A172 (cell line): Measurements from ENCODE around the gene CEP104. TPM values are rescaled to one million over a fixed set of nuclear protein-coding genes. Genes with fewer than 3 reads are reported as not detected.

Experiments used
- DNase-seq: peaks from one replicate; pipeline ENCODE4 v3.0.0-alpha.2; 2015; ENCODE audit warnings: low spot score
- total RNA-seq: library from RNA; depleted of rRNA; stranded (reverse); fragments of >200 nt; shearing (Covaris generic); gene quantifications from 2 replicates; pipeline ENCODE4 v1.2.3, GENCODE V29; 2014

CEP104 gene
- total RNA-seq, 1 experiment from 2014 or later = 20.7 TPM

DNA sequence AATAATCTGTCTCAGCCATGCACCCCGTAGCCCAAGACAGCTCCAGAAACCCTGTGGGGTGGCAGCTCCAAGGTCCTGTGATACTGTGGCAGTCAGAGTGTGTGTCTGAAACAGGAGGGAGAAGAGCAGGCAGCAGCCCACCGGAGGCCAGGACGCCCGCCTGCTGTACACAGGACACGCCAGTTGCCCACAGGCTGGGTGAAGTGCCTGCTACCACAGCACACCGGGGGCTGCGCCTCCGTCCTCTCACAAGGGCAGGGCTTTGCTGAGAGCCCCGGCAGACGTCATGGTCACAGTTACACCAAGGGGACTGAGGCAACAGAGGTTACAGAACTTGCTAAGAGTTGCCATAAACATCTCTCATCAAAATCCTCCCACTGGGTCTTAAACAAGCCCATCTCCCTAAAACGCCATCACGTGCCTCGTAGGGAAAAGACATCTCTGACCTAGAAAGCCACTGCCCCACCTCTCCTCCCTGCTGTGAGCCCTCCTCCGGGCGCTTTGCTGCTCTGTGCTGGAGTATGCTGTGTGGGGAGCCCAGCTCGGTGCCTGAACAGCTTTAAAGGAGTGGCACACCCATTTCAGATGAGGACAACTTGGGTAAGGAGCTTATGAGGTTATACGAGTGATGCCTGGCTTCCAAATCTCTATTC lies 37.7 kb upstream of the CEP104 start:
- DNase-seq = no peak

DNA sequence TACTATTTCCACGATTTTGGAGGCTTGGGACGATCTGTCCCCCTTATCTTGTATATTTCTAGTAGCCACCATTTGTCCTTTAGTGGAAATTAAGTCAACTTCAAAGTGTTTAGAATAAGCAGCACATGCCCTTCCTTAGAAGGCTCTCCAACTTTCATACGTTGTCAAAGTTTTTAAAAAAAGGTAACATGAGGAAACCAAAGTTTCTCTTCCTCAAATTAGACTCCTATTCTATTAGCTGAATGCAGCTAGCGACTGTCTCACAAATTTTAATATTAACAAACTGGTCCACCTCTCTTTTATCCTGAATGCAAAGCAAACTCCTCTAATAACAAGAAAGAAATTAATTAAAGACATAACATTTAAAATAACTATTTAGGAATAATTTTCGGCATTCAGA lies 36.2 kb upstream of the CEP104 start:
- no peak for DNase-seq

DNA sequence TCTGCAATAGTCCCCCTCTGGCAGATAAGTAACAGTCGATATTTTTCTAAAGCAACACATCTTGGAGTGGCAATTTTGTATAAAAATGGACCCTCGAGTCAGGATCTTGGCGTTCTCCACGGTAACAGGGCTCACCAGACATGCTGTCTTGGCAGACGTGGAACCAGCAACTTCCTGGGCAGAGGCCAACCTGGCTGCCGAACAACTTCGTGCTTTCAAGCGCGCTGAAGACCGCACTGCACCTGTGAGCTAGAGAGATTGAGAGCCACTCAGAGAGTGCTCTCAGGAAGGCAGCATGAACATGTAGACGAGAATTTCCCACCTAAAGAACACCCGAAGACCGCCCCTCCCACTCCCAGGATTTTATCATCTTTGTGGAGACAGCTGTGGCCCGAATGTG lies 35.7 kb upstream of the CEP104 start:
- DNase-seq = no peak

DNA sequence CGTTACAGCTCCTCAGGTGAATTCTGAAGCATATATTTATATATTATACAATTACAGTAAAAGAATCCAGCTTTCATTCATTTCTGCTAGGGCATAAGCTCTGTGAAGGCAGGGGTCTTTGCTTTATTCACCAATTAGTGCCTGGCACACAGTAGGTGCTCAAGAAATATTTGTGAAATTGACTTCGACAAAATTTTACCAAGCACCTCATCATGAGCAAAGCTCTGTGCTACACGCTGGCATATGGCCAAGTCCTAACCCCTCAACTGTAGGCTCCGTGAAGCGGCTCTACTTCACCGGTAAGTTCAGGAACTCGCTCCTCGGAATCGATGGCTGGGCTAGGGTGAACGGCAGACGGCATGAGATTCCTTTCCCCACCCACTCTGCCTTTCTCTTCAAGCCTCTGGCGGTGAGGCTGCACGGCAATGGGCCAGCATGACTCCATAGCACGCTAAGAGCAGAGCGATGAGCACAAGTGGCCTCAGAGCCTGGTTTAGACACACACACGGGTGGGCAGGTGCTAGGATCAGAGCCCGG lies 34.4 kb upstream of the CEP104 start:
- no peak for DNase-seq

DNA sequence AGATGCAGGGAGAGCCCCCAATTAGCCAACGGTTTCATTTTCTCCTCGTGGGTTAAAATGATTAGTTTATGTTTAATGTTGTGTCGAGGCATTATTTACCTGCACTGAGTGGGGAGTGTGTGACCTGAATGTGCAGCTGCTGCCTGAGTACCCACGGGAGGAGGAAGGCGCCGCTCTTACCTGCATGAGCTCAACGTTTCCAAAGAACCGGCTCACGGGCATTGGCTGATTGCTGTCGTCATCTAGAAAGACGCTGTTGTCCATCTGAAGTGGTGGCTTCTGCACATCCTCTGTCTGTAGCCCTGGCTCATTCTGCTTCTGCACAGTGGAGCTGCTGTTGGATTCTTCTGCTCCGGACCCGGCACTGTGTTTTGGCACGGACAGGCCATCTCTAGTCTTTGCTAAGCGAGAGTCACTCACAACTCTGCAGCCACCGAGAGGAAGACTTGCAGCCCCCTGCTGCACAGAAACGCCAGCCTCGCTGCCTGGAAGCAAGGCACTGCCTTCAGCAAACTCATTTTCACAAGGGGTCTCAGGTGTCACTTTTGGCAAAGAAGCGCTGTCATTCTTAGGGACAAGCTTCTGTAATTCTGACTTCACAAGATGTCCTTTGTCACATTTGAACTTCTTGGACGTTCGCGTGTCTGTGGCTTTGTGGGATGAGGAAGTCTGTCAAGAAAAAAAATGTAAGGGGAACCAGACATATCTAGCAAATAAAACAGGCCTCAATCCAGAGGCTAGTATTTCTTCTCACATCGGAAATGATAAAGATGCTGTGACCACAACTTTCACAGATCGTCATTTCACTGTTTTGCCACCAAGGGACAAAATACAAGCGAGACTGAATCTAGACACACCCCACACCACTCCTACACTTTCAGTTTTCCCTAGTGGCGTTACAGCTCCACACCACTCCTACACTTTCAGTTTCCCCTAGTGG lies 33.6 kb upstream of the CEP104 start:
- no peak for DNase-seq

DNA sequence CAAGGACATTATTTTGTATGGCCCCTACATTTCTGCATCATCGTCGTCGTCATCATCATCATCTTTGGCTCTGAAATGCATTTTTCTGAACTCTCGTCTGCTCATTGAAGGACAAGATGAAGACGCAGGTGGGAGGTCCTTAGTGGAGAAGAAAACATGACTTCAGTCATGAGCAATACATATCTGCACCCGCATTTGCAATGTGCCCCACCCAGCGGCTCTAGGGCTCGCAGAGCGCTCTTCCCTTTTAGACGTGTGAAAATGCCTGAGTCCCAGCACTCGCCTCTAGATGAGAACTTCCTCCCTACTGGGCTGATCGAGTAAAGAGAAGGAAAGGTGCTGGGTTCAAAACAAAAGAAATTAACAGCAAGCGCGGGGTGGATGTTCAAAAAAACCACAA lies 32.9 kb upstream of the CEP104 start:
- no peak for DNase-seq

DNA sequence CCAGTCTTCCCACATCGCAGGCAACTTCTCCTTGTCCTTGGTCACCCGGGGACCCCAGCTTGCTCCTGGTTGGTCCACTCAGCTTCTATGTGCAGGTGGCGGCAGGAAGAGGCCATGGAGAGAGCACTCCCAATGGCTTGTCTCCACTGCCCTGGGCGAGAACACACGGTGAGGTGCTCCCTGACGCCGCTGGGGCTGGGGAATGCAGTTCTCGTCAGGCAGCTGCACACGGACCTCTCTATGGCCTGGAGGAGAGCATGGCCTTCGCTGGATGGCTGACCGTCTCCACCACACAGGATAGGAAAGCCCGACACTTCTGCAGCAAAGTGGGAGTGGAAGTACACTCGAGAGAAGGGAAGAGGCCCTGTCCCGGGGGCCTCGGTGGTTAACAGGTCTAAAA lies 31.3 kb upstream of the CEP104 start:
- DNase-seq = no peak

DNA sequence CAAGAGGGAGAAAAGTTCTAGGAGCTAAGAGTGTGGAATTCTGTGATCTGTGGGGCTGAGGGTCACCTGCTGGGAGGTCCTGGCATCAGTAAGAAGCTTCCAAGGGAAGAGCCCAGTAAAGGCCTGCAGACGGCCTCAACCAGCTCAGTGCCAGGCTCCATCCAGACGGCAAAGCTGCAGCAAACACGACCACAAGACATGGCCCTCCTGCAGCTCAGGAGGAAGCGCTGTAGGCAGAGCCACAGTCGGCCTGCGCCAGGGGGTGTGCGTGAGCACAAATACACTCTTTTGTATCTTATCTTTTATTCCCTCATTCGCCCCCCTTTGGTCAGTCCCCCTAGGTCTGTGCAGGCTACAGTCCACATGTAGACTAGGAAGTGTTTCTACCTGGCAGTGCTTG lies 29.7 kb upstream of the CEP104 start:
- DNase-seq = no peak

DNA sequence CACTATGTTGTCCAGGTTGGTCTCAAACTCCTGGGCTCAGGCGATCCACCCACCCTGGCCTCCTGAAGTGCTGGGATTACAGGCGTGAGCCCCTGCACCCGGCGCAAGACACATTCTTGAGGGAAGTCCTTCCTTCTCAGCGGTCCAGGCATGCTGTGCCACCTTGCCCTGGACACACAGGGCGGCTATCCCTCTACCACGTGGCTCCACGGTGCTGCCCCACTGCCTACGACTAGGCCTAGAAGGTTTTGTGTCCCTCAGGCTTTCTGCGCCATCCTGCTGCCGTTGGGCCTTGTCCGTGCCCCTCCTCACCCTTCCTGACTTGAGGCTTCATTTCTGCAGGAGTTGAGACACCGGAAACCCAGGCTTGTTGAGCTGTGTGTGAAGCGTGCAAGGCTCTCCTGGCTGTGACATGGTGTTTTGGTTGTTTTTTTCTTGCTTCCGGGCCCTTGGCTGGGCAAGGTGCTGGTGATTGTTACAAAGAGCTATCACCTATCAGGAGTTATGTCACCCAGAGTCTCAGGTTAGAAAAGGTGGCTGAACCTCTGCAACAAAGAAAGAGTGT lies 29.2 kb upstream of the CEP104 start:
- no peak for DNase-seq

DNA sequence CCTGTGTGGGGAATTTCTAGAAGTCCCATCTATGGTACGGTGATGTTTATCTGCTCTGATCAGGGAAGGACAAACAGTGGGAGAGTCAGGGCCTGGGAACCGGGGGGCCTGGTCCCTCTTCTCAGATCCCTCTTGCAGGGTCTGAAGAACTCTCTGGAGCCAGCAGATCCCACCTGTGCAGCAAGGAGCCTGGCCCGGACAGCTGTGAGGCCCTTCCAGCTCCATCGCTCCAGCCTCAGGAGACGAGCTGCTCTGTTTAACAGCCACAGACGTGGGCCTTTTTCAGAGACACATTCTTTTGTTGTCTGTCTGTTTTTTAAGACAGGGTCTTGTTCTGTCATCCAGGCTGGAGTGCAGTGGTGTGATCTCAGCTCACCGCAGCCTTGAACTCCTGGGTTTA lies 28.6 kb upstream of the CEP104 start:
- DNase-seq = no peak

DNA sequence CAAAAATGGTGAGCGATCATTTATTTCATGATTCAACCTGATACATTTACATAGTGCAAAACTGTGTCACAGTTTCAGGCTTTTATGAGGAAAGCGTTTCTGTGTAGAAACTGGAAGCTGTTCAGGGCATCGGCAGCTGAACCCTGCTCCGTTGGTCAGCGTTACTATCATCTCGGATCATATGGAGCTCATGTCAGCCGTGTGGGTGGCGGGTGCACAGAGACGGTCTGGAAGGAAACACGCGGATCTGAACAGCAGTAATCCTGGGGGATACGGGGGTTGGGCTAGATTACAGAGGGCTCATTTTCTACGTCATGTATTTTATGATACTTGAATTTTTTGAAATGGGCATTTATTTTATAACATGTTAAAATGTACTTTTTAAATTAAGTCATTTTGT lies 28.0 kb upstream of the CEP104 start:
- DNase-seq = no peak

DNA sequence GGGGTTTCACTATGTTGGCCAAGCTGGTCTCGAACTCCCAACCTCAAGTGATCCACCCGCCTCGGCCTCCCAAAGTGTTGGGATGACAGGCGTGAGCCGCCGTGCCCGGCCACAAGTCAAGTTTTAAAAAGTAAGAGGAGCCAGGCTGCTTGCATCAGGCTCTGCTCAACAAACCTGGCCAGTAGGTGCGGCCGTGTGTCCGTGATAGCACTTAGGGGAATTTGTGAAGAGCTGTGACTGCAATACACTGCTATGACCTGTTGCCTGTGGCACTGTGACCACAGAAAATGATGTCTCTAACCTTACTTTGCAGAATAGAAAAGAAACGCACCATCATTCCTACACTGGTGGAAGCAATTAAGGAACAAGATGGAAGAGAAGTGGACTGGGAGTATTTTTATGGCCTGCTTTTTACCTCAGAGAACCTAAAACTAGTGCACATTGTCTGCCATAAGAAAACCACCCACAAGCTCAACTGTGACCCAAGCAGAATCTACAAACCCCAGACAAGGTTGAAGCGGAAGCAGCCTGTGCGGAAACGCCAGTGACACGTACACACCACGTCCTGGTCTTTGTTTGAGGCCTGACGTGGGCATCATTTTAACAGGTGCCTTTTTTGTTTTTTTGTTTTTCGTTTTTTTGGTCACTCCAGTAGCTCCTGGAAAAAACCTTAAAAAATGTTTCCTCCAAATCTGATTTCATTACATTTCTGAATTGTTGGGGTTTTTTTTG lies 26.3 kb upstream of the CEP104 start:
- DNase-seq = no peak

DNA sequence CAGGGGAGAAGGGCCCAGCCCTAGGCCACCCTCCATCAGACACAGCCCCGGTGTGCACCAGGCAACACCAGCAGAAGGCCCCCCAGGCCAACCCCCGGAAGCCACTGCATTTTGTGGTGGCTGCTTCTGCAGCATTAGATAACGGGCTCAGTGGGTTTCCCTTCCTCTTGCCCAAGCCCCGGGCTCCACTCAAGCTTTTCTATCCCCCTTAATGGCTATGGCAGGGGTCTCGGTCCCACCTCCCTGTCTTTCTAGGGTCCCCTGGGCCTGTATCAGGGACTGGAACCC lies 24.1 kb upstream of the CEP104 start:
- no peak for DNase-seq

DNA sequence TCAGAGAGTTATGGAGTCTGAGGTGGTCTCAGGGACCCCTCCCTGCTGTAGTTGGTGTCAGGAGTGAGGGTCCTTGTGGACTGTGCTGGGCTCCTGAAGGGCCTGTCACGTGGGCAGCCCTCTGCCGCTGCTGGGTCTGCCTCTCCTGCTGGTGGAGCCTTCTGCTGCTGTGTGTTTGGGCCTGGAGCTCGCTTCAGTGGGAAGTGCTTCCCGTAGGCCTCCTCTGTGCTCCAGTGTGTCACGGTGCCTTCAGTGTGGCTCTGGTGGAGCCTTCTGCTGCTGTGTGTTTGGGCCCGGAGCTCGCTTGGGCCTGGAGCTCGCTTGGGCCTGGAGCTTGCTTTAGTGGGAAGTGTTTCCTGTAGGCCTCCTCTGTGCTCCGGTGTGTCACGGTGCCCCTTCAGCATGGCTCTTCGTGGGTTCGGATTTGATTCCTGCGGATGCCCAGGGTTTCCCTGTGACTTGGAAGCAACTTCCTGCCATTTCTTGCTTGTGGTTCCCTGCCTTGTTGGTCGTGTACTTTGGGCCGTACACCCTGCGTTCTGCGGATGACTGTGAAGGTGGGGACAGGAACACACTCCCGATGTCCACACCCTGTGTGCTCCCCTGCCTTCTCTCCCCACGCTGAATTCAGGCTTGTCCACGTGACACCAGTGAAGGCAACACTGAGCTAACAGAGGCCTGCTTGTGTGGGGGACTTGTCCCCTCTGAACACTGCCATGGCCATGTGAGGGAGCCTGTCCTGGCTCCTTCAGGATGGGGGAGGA lies 23.6 kb upstream of the CEP104 start:
- DNase-seq = no peak

DNA sequence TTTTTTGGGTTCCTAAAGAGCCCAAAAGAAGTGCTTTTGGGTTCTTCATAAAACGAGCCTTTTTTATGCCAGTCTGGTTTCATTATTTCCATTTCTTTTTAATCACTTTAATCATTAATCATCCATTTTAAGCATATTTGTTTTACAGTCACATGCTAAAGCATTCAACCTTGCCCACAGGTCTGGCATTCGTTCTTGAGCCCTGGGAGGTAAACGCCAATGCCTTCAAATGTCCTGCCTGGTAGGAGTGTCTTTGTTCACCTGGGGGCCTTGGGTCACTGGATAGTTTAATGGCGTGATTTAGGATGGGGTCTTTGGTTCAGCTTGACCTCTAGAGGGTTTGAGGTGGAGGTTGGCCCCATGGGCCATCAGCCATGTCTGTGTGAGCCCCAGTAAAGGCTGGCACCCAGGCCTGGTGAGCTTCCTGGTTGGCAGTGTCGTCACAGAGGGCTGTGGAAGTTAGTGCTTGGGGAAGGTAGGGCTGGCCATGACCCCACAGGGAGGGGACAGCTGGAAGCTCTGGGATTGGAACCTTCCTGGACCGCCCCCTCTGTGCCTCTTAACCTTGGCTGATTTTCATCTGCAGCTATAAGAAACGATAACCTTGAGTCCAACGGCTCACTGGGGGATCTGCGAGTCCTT lies 22.9 kb upstream of the CEP104 start:
- DNase-seq = no peak

DNA sequence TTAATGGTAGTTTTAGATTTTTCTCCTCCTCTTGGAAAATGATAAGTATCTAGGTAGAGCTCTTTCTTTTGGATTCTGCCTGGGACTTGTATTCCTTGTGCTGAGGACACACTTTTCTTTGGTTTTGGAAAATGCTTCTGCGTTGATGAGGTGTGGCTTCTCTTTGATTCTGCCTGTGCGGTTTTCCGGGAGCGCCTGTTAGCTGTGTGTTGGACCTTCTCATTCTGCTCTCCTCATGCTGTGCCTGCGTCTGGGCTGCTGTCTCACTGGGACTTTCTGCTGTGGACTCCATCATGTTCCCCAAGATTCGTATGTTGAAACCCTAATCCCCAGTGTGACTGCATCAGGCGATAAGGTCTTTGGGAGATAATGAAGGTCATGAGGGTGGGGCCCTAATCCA lies 22.1 kb upstream of the CEP104 start:
- no peak for DNase-seq

DNA sequence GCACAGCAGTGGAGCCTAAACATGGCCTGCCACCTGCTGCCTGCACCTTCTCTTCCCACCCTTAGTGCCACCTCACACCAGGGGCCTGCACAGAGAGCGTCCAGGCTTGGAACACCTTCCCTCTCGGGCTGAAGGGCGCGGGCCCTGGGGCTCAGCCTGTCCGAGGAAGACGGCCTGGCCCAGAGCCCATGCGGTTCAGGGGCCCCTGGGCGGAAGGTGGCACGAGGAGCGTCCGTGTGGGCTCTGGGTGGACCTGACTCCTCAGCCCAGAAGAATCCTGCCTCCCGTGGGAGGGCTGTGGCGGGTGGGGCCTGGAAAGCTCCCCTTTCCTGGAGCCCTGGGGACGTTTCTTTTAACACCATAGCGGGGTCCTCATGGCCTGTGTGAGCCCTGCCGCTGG lies 19.7 kb upstream of the CEP104 start:
- DNase-seq = no peak

DNA sequence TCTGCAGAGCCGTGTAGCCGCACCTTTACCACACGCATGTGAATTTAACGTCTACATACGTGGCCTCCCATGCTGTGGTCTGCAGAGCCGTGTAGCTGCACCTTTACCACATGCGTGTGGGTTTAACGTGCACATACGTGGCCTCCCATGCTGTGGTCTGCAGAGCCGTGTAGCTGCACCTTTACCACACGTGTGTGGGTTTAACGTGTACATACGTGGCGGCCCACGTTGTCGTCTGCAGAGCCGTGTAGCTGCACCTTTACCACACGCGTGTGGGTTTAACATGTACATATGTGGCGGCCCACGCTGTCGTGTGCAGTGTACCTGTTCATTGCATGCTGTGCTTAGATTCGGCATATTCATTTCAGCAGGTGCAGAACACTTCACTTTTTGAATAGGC lies 17.7 kb upstream of the CEP104 start:
- no peak for DNase-seq

DNA sequence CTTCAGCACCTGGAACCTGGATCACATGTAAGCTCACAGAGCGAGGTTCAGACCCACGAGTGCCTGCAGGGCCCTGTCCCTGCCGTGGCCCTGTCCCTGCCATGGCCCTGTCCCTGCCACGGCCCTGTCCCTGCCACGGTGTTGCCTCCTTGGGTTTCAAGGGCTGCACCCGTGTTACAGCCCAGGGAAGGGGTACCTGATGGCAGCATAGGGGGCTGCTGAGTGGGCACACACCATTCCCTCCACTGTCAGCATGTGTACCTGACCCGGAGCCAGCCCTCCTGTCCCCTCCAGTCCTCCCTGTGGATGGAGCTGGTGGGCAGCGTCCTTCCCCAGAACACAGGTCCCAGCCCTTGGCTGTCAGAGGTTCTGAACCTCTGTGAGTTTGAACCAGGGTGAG lies 15.5 kb upstream of the CEP104 start:
- DNase-seq = no peak

DNA sequence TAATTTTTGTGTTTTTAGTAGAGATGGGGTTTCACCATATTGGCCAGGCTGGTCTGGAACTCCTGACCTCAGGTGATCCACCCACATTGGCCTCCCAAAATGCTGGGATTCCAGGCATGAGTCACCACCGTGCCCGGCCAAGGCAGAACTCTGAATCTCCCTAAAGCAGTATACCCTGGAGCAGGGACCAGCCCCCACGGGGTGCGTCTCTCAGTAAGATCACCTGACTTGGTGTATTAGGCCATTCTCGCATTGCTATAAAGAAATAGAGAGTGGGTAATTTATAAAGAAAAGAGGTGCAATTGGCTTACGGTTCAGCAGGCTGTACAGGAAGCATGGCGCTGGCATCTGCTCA lies 14.4 kb upstream of the CEP104 start:
- no peak for DNase-seq

DNA sequence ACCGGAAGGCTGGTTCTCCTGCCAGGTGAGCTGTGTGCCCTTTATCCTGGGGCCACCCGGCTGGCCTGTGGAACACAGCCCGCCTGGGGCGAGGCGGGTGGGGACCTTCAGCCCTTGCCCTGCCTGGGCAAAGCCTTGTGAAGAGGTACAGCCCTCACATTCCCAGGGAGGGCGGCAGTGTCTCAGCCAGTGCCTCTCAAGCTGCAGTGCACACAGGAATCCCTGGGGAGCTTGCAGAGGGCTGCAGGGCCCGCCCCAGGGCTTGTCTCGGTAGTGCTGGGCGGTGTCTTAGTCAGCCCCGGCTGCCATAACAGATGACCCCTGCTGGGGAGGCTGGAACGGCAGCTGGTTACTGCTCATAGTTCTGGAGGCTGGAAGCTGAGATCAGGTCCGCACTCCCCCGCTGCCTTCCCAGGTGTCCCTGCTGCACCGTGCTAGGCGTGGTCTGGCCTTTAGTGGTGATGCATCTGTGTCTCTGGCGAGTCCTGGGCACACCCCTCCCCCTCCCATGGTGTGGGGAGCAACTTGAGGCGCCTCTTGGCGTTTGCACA lies 12.8 kb upstream of the CEP104 start:
- DNase-seq = peak; percentile 78
